DOHH2 (cell line): ENCODE data around the gene TUT4.

Experiments used
- H3F3A ChIP-seq: fragments of 200-600 bp; sonication (generic), shearing (Covaris generic); 2 replicates; pipeline ENCODE4 v1.6.0; 2016; ENCODE audit warnings: antibody characterized with exemption, mild to moderate bottlenecking; ENCODE audit not compliant: control insufficient read depth, insufficient read depth
- H3K27ac ChIP-seq: fragments of 200-600 bp; sonication (generic); 2 replicates; pipeline ENCODE4 v1.5.1; 2014; ENCODE audit warnings: low read depth, mild to moderate bottlenecking, low read length, moderate library complexity
- H3K27me3 ChIP-seq: fragments of 200-600 bp; sonication (generic); 2 replicates; pipeline ENCODE4 v1.6.1; 2014; ENCODE audit warnings: mild to moderate bottlenecking, low read length, mixed read lengths; ENCODE audit not compliant: control insufficient read depth
- H3K36me3 ChIP-seq: fragments of 200-600 bp; sonication (generic); 2 replicates; pipeline ENCODE4 v1.6.1; 2014; ENCODE audit warnings: mild to moderate bottlenecking, low read length, moderate library complexity, mixed read lengths; ENCODE audit not compliant: control insufficient read depth
- H3K4me1 ChIP-seq: fragments of 200-600 bp; sonication (generic); 2 replicates; pipeline ENCODE4 v1.6.1; 2014; ENCODE audit warnings: mild to moderate bottlenecking, low read length, mixed read lengths; ENCODE audit not compliant: control insufficient read depth
- H3K4me2 ChIP-seq: fragments of 200-600 bp; sonication (generic); 2 replicates; pipeline ENCODE4 v1.6.0; 2014; ENCODE audit warnings: mild to moderate bottlenecking, low read length, moderate library complexity
- H3K4me3 ChIP-seq: fragments of 200-600 bp; sonication (generic); 2 replicates; pipeline ENCODE4 v1.5.1; 2014; ENCODE audit warnings: mild to moderate bottlenecking, low read length, mixed read lengths
- H3K79me2 ChIP-seq: fragments of 200-600 bp; sonication (generic); 2 replicates; pipeline ENCODE4 v1.6.1; 2014; ENCODE audit warnings: mild to moderate bottlenecking, low read length, mixed read lengths; ENCODE audit not compliant: control insufficient read depth
- H3K9me2 ChIP-seq: fragments of 200-600 bp; sonication (generic); replicated peaks from 2 replicates; pipeline ENCODE4 v1.6.1; 2014; ENCODE audit warnings: mild to moderate bottlenecking, low read length, mixed read lengths; ENCODE audit not compliant: control insufficient read depth
- H3K9me3 ChIP-seq: fragments of 200-600 bp; sonication (generic); 2 replicates; pipeline ENCODE4 v1.6.1; 2014; ENCODE audit warnings: antibody characterized with exemption, low read length, mixed read lengths; ENCODE audit not compliant: control insufficient read depth, insufficient read depth
- H4K20me1 ChIP-seq: fragments of 200-600 bp; sonication (generic); 2 replicates; pipeline ENCODE4 v1.6.0; 2014; ENCODE audit warnings: low read depth, mild to moderate bottlenecking, antibody characterized with exemption, low read length, moderate library complexity; ENCODE audit not compliant: control insufficient read depth, insufficient read depth
- EZH2phosphoT487 ChIP-seq: fragments of 200-600 bp; sonication (generic); IDR thresholded peaks from 2 replicates; pipeline ENCODE4 v1.6.1; 2017; ENCODE audit warnings: borderline replicate concordance, mild to moderate bottlenecking, antibody characterized with exemption, low read length, moderate library complexity, mixed read lengths
- TF ChIP-seq, protein P1 (sequence below): fragments of 200-600 bp; sonication (generic); IDR thresholded peaks from one replicate; pipeline ENCODE4 v1.5.1; 2014; ENCODE audit warnings: antibody characterized with exemption, mild to moderate bottlenecking, low read depth, low read length; ENCODE audit not compliant: poor library complexity, severe bottlenecking

TUT4 gene

DNA sequence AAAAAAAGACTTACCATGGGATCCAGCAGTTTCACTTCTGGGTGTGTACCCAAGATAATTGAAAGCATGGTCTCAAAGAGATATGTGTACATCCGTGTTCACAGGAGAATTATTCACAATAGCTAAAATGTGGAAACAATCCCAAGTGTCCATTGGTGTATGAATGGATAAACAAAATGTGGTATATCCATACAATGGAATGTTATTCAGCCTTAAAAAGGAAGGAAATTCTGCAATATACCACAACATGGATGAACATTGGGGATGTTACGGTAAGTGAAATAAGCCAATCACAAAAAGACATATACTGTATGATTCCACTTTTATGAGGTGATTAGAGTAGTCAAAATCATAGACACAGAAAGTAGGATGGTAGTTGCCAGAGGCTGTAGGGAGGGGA lies 7.0 kb upstream of the TUT4 start:
- Histone ChIP-seq H3K27me3 (no peaks in the 10 kb centered on the region), H3K4me2 (no peak overlapping the region), H3K79me2 (no peaks in the 10 kb centered on the region), H3K9me2 (no peaks in the 10 kb centered on the region), H3K4me1 (peaks cover 2% of the 10 kb centered on the region), H3K27ac (no peak overlapping the region), H3F3A (peaks cover 8% of the 10 kb centered on the region), H3K9me3 (no peaks in the 10 kb centered on the region), H4K20me1 (no peaks in the 10 kb centered on the region), H3K36me3 (no peaks in the 10 kb centered on the region), H3K4me3 (no peak overlapping the region)
- TF ChIP-seq, protein P1, sequence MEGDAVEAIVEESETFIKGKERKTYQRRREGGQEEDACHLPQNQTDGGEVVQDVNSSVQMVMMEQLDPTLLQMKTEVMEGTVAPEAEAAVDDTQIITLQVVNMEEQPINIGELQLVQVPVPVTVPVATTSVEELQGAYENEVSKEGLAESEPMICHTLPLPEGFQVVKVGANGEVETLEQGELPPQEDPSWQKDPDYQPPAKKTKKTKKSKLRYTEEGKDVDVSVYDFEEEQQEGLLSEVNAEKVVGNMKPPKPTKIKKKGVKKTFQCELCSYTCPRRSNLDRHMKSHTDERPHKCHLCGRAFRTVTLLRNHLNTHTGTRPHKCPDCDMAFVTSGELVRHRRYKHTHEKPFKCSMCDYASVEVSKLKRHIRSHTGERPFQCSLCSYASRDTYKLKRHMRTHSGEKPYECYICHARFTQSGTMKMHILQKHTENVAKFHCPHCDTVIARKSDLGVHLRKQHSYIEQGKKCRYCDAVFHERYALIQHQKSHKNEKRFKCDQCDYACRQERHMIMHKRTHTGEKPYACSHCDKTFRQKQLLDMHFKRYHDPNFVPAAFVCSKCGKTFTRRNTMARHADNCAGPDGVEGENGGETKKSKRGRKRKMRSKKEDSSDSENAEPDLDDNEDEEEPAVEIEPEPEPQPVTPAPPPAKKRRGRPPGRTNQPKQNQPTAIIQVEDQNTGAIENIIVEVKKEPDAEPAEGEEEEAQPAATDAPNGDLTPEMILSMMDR: no peak
- no peak for TF ChIP-seq EZH2phosphoT487

DNA sequence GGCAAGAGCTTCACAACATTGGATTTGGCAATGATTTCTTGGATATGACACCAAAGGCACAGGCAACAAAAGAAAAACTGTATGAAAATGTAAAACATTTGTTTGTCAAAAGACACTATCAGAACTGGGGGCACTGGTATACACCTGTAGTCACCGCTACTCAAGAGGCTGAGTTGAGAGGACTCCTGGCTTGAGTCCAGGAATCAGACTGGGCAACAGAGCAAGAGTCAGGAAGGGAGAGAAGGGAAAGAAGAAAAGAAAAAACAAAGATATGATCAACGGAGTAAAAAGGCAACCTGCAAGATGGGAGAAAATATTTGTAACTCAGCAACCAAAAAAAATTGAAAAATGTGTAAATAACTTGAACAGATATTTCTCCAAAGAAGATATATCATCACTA lies 6.0 kb upstream of the TUT4 start:
- H4K20me1 ChIP-seq: no peaks in the 10 kb centered on the region
- no peaks in the 10 kb centered on the region for H3K9me3 ChIP-seq
- H3K79me2 ChIP-seq: peaks cover 5% of the 10 kb centered on the region
- peaks cover 10% of the 10 kb centered on the region for H3F3A ChIP-seq
- H3K4me1 ChIP-seq: peaks cover 11% of the 10 kb centered on the region
- H3K4me3 ChIP-seq: no peak overlapping the region
- H3K27ac ChIP-seq: no peak overlapping the region
- no peaks in the 10 kb centered on the region for H3K27me3 ChIP-seq
- no peak overlapping the region for H3K4me2 ChIP-seq
- no peaks in the 10 kb centered on the region for H3K36me3 ChIP-seq
- no peaks in the 10 kb centered on the region for H3K9me2 ChIP-seq
- no peak for TF ChIP-seq EZH2phosphoT487
- TF ChIP-seq, protein P1: no peak

DNA sequence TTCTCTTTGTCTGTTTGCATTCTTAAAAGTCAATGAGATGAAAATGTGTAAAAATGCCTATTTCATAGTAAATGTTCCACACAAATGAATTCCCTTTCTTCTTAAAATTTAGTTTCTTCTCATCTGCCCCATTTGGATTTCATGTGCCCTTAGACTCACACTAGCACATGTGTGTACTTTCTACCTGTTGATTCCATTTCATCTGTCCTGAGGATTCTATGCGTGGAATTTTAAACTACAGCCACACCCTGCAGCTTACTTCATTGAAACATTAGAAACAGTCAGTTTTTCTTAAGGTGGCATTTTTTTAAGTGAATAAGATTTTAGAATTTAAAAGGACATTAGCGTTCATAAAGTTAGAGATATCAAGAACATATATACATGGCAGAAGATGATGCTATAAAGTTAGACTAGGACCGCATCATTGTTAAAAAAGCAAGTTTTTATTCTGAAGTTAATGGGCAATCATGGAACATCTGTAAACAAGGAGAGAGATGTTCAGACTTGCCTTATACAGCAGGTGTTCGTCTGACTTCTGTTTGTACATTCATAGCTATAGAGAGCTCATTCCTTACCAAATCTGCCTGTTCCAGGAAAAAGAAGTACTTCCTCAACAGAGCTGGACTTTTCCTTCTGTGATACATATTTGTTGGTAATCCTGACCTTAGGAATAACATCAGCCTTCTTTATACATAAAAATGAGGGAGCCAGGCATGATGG lies 3.9 kb upstream of the TUT4 start:
- H3K36me3 ChIP-seq: peaks cover 3% of the 10 kb centered on the region; the same call in 1 of the 2 replicates
- peaks cover 17% of the 10 kb centered on the region for H3K79me2 ChIP-seq
- H3K27ac ChIP-seq: no peak overlapping the region
- no peaks in the 10 kb centered on the region for H3K27me3 ChIP-seq
- H3K4me3 ChIP-seq: no peak overlapping the region
- no peaks in the 10 kb centered on the region for H3K9me2 ChIP-seq
- H3K4me2 ChIP-seq: no peak overlapping the region
- peaks cover 17% of the 10 kb centered on the region for H3F3A ChIP-seq
- H4K20me1 ChIP-seq: peaks cover 3% of the 10 kb centered on the region; the same call in 1 of the 2 replicates
- TF ChIP-seq EZH2phosphoT487: no peak
- TF ChIP-seq, protein P1: no peak
- H3K4me1 ChIP-seq: peaks cover 13% of the 10 kb centered on the region
- H3K9me3 ChIP-seq: no peaks in the 10 kb centered on the region
